Lower leg skin (tissue), 4 donors: Measurements from ENCODE around the gene MYH15. TPM values are rescaled to one million over a fixed set of nuclear protein-coding genes. Genes with fewer than 3 reads are reported as not detected.

Source experiments
- DNase-seq, 2 donors: peaks; one replicate each; pipeline ENCODE4 v3.0.0-alpha.2; 2019; ENCODE audit warnings: low spot score in 2 of 2
- H3K4me3 ChIP-seq: fragments of 200-600 bp; sonication (generic); 2 replicates; pipeline ENCODE4 v1.5.1; 2017; ENCODE audit warnings: mild to moderate bottlenecking, low read depth; ENCODE audit not compliant: poor library complexity, severe bottlenecking
- CTCF ChIP-seq, 3 donors: fragments of 450-650 bp; IDR thresholded peaks; one replicate each; pipeline ENCODE4 v1.5.1; 2016; ENCODE audit warnings: antibody characterized with exemption in 3 of 3, mild to moderate bottlenecking in 3 of 3, moderate library complexity in 2 of 3
- POLR2A ChIP-seq, 2 donors: fragments of 450-650 bp; IDR thresholded peaks; one replicate each; pipeline ENCODE4 v1.6.1; 2016 to 2017; ENCODE audit warnings: antibody characterized with exemption in 2 of 2, mild to moderate bottlenecking in 1 of 2, moderate library complexity in 1 of 2
- WGBS, 2 donors: methylation state at CpG; one replicate each; pipeline ENCODE4 v1.1.5; 2018; 5-methylcytosine and 5-hydroxymethylcytosine counted together
- intact Hi-C: fragments of 100-400 bp; cut with DNase I; formaldehyde crosslinking; loops from one replicate; pipeline ENCODE4 v1.15.0; 2023; ENCODE audit warnings: low total_unique reads
- total RNA-seq, 4 donors: library from RNA; depleted of rRNA; stranded (reverse); fragments of >200 nt; gene quantifications; one replicate each; pipeline ENCODE4 v1.1.0, GENCODE V29; 2016

The MYH15 gene
- total RNA-seq, 4 donors from 2014 or later: 0.04 to 0.88 (median 0.27) TPM

- TF ChIP-seq CTCF (IDR thresholded peaks at IDR 0.05) (no peak), POLR2A (IDR thresholded peaks at IDR 0.05) (no peak)
- intact Hi-C loops: no loop called here
- WGBS, 2 donors: 74 to 82% methylated on average over 2 of the region's 2 CpGs
- no peak overlapping the region for H3K4me3 ChIP-seq
- no peak for DNase-seq
These were observed 17.4 kb upstream of the MYH15 start for GRCh38 chr3:108527817-108528216.

GRCh38 chr3:108527109-108527508 is 16.7 kb upstream of the MYH15 start:
- no peak for DNase-seq
- TF ChIP-seq POLR2A (IDR thresholded peaks at IDR 0.05) (no peak), CTCF (IDR thresholded peaks at IDR 0.05) (no peak)
- H3K4me3 ChIP-seq: no peak overlapping the region
- intact Hi-C loops: no loop called here

GRCh38 chr3:108525971-108526370 is 15.6 kb upstream of the MYH15 start:
- DNase-seq: no peak
- 88 to 91% methylated on average over 2 of the region's 2 CpGs for WGBS, 2 donors
- no peak overlapping the region for H3K4me3 ChIP-seq
- intact Hi-C loops: no loop called here
- TF ChIP-seq CTCF (IDR thresholded peaks at IDR 0.05): no peak
- TF ChIP-seq POLR2A (IDR thresholded peaks at IDR 0.05): no peak

- H3K4me3 ChIP-seq: no peak overlapping the region
- 43 to 47% methylated on average over 2 of the region's 2 CpGs for WGBS, 2 donors
- DNase-seq: no peak
- intact Hi-C loops: no loop called here
- TF ChIP-seq CTCF (IDR thresholded peaks at IDR 0.05) (no peak), POLR2A (IDR thresholded peaks at IDR 0.05) (no peak)
These were observed 14.9 kb upstream of the MYH15 start for GRCh38 chr3:108525256-108525655.

GRCh38 chr3:108524537-108524936 is 14.1 kb upstream of the MYH15 start:
- no peak for DNase-seq
- TF ChIP-seq POLR2A (IDR thresholded peaks at IDR 0.05) (no peak), CTCF (IDR thresholded peaks at IDR 0.05) (no peak)
- intact Hi-C loops: no loop called here
- 3% methylated on average over 2 of the region's 2 CpGs for WGBS, 2 donors
- no peak overlapping the region for H3K4me3 ChIP-seq

GRCh38 chr3:108518895-108519294 is 8.5 kb upstream of the MYH15 start:
- DNase-seq: peak in 1 of 2 donors; percentile 16
- WGBS, 2 donors: 28 to 34% methylated on average over 1 of the region's 1 CpG
- intact Hi-C loops: loop anchor here (5.0 kb wide), 1 partner anchor 1548 kb away; no protein-coding TSS in a partner anchor
- H3K4me3 ChIP-seq: no peak overlapping the region
- no peak for TF ChIP-seq CTCF (IDR thresholded peaks at IDR 0.05)
- TF ChIP-seq POLR2A (IDR thresholded peaks at IDR 0.05): no peak
